Measurements from ENCODE around the gene POLE3.
"Not testable (repeated sequence)": the region's sequence is repeated elsewhere in the genome, so short reads cannot be mapped to it uniquely, and the experiment has no call there.

Gene POLE3

DNA sequence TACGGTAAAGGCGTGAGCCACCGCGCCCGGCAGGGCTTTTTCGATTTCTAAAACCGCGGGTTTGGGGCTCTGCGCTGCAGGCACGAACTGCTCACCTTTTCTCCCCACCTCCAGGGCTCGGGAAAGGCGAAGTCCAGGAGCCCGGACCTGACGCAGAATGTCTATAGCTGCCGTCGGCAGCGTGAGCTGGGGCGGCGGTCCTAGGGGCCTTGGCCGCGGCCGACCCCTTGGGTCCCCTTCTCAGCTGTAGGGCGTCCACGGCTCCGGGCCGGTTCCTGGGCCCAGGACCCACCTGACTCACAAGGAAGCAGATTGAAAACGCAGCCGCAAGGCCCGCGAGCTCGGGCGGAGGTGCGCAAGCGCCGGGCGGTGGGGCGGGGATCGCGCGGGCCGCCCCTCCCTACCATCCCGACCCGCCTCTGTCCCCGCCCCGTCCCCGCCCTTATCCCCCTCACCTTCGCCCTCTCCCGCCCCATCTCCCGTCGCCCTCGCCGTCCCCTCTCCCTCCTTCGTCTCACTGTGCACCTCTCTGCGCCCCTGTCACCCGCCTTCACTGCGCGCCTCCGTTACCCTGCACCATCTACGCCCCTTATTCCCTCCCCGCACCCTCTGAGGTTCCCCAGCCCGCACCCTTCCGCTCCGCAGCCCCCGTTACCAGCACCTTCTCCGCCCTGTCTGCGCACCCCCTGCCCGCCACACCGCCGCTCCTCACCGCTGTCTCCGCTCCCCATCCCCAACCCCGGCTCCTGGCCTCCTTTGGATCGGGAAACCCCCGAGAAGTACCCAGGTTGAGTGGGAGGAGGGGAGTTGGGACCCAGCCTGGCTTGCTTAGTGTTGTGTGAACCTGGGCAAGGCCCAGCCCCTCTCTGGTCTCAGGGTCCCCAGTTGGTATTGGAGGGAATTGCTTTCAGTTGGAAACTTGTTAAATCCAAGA is 33.6 kb downstream of the POLE3 start, which contains the start of gene HDHD3:
Gene HDHD3, minus strand, starts transcription at position 353 of the 934 bp plus-strand sequence. CDS start 2,632 bp downstream, outside the sequence.
- peak; percentile 54 to 71 for DNase-seq (ENCODE audit: low read depth in 2 of 2)

DNA sequence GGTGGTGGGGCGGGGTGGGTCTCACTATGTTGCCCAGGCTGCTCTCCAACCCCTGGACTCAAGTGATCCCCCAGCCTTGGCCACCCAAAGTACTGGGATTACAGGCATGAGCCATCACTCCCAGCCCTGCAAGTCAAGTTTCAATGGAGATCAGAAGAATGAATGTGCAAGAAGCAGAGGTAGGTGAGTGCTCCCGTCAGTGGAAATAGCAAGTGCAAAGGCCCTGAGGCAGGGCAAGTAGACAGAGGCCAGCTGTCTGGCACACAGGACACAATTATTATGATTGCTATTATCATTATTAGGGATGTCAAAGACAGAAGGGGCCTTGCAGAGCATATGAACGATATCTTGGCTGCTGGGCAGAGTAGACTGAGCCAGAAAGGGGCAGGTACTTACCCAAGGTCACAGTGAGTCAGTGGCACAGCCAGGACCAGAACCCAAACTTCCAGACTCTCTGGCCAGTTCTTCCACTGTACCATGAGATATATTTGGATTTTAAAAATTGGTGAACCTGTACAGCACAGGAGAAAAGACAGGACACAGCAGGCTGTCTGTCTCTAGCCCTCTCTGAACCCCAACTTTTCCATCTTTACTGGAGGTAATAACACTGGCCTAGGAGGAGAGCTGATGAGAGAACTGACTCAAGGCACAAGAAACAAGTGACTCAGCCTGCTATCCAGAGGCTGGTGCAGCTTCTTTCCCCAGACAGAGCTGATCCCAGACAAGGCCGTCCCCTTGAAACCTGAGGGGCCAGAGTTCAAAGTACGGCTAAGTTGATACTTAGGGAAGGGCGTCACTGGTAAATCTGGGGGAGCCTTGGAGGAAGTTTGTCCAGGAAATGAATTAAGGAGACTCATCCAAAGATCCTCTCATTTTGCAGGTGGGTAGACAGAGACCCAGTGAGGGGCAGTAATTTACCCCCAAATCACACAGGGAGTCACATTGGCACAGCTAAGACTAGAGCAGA is 35.1 kb downstream of the POLE3 start:
- DNase-seq (ENCODE audit: low read depth in 2 of 2), result no peak

DNA sequence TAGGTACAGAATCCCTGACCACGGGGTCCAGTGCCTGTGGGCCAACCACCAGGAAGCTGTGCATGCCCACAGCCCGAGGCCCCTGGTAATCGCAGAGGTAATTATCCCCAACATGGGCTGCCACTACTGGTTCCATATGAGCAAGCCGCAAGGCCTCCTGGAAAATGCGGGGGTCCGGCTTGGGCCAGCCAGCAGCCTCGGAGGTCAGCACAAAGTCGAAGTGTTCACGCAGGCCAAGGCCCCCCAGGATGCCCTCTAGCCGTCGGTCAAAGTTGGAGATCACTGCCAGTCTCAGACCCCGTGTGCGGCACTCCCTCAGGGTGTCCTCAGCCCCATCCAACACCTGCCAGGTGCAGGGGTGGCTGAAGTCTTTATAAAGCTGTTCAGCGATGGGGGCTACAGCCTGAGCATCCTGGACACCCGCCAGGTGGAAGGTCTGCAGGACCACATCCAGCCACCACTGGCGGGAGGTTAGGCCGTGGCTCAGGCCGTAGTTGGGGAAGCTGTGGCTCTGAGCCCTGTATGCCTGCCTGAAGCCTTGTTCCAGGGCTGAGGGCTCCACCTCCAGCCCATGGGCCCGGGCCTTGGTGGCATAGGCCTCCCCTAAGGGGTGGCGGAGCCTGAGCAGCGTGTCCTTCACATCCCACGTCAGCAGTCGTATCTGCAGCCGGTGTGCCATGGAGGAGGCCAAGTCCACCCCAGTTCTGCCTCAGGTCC is 36.6 kb downstream of the POLE3 start:
- DNase-seq (ENCODE audit: low read depth in 2 of 2), result no peak

DNA sequence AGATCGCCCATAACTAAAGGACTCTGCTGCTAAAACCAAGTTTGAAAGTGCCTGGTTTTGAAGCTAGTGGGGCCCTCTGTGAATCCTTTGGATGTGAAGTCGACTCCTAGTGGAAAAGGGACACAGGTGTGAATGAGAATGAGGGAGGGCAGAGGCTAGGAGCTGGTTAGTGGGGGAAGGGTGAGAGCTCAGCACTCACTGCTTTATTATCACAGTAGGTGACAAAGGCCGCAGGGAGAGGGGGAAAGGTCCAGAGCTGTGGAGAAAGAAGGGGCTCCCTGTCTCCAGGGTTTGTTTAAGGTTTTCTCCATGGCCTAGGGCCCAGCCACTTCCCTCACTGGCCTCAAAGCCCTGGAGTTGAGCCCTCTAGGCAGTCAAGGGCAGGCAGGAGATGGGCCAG is 37.2 kb downstream of the POLE3 start:
- DNase-seq (ENCODE audit: low read depth in 2 of 2), result no peak

DNA sequence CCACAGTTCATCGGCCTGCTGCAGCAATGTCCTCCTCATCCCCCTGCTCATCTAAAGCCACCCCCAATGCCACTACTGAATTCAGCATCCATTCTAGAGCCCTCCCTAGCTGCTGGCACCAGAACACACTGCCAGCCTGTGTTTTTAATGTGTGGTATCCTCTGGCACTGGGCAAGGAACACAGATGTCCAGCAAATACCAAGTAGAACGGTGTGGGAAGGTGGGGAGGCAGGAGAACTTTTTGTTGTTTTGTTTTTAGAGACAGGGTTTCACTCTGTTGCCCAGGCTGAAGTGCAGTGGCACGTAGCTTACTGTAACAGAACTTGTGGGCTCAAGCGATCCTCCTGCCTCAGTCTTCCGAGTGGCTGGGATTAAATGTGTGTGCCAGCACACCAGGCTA is 38.4 kb downstream of the POLE3 start:
- no peak for DNase-seq (ENCODE audit: low read depth in 2 of 2)

DNA sequence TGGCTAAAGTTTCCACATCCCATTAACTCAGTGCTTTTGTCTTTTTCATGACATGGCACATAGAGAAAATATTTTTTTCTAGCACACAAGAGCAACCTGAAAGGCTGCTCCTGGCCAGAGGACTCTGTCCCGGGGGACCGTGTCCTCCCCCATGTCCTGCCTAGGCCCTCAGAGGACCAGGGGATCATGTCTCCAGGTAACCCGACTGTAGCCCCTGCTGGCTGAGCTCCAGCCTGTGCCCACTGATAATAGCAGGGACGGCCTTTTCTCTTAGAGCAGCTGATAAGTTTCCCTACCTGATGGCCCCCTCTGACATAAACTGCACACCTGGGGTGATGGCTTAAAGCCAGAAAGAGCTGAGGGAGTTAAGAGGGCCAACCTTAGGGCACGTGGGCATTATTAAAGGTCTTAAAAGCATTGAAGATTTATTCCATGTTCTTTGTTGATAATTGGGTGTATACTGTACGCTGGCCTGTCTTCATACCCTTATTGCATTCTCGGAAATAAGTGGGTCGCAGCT is 39.6 kb downstream of the POLE3 start:
- no peak for DNase-seq (ENCODE audit: low read depth in 2 of 2)

DNA sequence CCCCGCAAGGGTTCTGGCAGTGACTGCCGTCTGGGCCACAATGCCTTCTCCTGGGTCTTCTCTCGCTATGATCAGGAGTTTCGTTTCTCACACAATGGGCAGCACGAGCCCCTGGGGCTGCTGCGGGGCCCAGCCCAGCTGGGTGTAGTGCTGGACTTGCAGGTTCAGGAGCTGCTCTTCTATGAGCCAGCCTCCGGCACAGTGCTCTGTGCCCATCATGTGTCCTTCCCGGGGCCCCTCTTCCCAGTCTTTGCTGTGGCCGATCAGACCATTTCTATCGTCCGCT is 40.7 kb downstream of the POLE3 start:
- DNase-seq (ENCODE audit: low read depth in 2 of 2), result no peak

DNA sequence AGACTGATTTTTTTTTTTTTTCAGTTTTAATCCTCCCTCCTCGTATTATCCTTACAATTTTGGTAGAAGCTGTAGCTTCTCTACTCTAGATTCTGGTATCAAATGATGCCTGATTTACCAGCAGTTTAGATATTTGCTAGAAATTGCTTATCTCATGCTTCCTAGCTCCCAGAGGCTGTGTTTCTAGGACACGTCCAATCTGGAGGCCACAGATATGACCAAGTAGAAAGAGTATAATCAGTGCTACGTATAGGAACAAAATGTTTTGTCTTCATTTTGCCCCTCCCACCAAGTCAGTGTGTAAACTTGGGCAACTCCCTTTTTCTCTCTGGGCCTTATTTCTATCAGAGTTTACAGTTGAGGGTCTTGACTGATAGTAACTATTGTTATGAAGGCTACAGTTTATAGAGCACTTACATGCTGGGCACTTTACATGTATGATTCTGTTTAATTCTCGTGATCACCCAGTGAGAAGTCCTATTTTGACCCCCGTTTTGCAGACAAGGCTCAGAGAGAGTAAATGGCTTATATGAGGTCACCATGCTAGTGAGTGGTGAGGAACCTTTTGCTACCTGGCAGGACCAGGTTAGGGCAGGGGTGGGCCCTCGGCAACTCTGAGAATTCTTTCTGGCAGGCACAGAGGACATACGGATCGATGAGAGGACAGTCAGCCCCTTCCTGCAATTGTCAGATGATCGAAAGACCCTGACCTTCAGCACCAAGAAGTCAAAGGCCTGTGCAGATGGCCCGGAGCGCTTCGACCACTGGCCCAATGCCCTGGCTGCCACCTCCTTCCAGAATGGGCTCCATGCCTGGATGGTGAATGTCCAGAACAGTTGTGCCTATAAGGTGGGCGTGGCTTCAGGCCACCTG is 41.3 kb downstream of the POLE3 start:
- no peak for DNase-seq (ENCODE audit: low read depth in 2 of 2)

DNA sequence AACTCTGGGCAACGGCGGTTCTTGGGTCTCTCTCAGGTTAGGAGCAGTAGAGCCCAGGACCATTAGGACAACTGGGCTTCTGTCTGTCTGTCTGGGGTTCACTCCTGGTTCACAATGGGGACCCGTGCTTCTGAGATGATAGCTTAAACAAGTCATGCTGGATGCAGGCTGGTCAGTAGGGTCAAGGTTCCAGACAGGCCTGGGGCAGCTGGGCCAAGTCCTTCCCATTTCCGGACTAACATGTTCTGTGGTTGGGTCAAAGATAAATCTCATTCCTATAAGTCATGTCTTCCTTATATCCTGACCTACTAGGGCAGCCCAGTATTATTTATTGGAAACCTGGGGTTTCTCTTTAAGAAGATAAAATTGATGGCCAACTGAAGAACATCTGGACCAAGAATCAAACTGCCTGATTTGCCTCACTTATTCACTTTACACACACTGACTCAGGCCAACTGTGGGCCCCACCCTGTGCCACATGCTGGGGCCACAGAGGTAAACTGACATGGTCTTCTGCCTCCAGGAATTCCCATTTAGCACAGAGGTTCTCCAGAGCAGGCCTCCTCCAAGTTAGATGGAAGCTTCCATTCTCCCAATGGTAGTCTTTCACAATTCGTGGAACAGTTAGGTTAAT is 42.0 kb downstream of the POLE3 start:
- no peak for DNase-seq (ENCODE audit: low read depth in 2 of 2)

DNA sequence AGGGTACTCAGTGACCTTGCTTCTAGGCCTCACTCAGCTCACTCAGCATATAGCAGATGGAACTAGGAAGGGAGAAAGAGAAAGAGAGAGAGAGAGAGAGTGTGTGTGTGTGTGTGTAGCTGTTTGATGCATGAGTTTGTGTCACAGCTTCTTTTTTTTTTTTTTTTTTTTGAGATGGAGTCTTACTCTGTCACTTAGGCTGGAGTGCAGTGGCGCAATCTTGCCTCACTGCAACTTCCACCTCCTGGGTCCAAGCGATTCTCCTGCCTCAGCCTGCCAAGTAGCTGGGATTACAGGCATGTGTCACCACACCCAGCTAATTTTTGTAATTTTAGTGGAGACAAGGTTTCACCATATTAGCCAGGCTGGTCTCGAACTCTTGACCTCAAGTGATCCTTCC is 44.8 kb downstream of the POLE3 start:
- not testable (repeated sequence) for DNase-seq (ENCODE audit: low read depth in 2 of 2)

DNA sequence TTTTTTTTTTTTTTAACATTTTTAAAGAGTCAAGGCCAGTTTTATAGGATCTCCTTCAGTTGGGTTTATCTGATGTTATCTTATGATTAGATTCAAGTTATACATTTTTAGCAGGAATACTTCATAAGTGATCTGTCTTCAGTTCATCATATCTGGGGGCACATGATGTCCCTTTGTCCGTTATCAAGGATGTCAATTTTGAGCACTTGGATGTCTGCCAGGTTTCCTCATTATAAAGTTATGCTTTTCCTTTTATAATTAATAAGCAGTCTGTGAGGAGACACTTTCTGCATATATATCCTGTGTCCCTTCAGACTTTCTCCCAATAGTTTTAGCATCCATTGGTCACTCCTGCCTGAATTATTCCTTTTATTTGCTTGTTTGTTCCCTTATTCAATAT is 45.5 kb downstream of the POLE3 start:
- DNase-seq (ENCODE audit: low read depth in 2 of 2), result no peak

DNA sequence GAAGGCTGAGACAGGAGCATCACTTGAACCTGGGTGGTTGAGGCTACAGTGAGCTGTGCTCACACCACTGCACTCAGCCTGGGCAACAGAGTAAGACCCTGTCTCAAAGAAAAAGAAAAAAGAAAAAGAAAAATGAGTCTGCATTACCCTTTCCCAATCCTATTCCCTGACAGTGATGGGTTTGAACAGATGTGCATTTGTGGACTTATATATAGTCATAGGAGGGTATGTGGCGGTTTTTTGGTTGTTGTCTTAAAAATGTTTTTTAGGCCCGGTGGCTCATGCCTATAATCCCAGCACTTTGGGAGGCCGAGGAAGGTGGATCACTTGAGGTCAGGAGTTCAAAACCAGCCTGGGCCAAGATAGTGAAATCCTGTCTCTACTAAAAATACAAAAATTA is 47.1 kb downstream of the POLE3 start:
- DNase-seq (ENCODE audit: low read depth in 2 of 2), result no peak

DNA sequence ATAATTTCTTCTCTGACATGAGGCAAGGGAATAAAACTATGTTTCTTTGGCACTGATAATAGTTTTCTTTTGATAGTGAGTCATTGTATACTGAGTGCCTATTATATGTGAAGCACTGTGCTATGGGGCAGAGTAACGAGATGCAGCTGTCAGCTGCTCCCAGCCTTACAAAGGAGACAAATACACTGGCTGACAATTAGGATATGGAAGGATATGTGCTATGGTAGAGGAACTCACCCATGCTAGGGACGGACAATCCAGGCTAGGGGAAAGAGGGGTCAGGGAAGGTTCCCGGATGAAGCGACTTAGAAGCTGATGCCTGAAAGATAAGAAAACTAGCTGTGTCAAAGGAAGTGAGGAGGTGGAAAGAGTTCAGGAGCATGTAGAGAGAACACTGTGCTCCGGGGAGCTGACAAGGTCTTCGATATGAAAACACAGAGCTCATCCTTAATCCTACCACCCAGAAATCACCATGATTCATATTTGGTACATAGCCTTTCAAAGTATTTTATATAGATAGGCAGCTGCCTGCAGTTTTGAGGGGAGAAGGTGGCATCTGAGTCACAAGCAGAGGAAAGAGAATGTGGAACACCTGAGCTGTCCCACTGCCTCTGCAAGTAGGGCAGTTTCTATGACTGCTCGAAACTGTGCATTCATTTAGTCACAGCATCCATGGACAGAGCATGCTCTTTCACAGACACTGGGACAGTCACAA is 49.0 kb downstream of the POLE3 start:
- no peak for DNase-seq (ENCODE audit: low read depth in 2 of 2)

DNA sequence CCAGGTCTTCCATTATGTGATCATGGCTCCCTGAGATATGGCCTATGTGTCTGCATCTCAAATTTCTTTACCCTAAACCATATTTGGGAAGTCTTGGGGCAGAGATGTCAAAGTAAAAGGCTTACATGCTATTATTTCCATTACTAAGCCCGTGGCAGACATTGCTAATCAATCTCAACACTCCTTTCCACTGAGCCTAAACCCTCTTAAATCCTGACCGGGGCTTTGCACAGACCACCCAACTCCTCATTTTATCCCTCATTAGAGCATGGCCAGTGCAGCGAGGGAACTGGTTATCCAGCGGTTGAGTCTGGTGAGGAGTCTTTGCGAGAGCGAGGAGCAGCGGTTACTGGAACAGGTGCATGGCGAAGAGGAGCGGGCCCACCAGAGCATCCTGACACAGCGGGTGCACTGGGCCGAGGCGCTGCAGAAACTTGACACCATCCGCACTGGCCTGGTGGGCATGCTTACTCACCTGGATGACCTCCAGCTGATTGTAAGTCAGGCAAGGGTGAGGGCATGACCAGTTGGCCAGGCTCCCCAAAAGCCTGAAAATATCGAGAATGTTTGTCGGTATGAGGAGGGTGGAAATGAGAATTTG is 50.1 kb downstream of the POLE3 start:
- DNase-seq (ENCODE audit: low read depth in 2 of 2), result no peak

DNA sequence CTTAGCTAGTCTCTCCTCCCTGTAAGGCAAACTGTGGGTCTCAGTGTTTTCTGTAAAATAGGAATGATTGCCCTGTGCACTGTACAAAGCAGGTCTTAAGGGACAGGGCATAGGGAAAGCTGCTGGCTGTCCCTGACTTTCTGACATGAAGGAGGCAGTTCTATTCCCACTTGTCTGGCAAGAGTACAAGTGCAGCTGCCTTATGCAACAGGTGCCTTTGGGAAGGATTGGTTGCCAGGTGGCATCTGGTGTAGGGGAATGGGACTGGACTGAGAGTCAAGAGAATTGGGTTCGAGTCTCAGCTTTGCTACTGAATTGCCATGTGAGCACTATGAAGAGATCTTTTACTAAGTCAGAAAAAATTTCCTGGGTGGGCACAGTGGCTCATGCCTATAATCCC is 51.1 kb downstream of the POLE3 start:
- DNase-seq (ENCODE audit: low read depth in 2 of 2), result no peak
